ENCODE data around the gene FOXP1. TPM values are rescaled to one million over a fixed set of nuclear protein-coding genes. Genes with fewer than 3 reads are reported as not detected.

Gene FOXP1
- total RNA-seq, 1 donor from 2014 or later: 56.7 TPM

DNA sequence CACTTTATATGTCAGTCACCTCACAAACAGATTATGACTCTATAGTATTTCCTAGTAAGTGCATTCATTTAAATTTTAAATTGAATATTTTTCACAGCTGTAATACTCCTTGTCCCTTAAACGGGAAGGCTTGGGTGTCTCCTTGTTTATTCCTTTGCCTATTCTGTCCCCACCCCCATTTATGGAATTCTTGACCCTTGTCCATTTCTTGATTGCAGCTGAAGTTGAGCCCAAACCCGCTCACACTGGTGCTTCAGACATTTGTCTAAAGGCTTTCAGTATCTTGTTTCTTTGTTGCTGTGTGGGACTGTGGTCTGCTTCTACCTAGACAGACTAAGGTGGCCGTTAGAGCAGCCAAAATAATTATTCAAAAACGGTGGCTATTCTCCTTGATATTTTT, 449.7 kb downstream of the FOXP1 start:
- no peak for DNase-seq (ENCODE audit: low read depth in 2 of 2)

DNA sequence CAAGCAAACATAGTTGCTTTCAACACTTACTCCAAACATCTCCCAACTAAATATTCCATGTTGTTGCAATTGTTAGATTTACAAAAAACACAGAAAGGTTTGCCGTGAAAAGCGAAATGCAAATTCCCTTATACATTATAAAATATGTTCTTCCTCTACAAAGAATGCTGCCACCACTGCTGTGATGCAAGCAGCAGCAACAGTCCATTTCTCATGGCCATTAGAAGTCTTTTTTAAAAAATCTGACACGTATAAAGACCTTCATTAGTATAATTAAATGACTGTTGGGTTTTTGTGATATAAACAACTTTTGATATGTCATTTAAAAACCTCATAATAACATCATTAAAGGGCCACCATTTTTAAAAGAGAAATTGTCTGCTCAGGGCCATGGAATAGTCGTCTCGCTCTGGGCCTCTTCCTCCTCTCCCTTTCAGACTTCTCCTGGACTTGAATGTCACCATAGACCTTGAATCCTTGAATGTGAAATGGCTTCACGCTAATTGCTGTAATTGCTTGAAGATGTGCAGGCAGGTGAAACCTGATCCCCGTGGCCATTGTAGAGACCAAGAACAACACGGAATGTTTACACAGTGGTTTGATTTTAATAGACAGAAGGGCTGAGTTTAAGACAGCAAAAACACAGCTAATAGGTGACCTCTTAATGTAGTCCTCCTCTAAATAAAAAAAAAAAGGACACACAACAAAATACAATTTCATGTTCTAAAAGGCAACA, 450.4 kb downstream of the FOXP1 start:
- no peak for DNase-seq (ENCODE audit: low read depth in 2 of 2)

DNA sequence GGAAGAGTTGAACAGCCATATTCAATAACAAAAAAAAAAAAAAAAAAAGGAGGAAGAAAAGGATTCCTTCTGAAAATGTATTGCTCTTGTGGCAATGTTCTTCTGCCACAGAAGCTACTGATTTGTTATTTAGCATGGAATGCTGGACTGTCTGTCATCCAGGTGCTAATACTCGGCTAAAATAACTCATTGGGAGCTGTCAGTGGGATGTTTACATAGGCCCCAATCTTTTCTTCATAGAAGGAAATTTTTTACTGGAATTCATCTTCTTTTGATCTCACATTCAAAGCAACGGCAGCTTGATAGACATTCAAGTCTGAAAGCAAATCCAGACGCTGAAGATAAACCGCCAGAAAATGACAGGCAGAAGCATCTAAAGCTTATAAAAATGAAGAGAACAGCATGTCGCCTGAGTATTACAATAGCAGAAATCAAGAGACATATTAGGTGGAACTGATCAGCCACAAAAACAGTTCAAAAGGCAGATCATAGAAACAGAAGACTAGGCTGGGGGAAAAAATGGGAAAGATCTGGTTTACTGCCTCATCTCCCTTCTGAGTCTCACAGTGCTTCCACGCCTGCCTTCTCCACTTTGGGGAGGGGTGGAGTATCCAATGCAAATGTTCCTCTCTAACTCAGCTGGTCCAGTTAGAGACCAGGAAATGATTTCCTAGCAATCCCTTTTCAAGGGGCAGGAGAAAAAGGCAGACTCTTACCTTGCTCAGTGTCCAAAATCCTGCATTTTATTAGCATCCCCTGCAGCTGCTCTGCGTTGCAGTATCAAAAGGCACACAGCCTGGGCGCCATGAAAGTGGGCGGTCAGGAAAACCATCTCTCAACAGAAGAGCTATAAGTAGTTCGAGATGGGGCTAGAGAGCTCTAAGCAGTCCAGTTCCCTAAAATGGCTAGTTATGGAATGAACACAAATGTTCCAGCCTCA, 451.9 kb downstream of the FOXP1 start:
- DNase-seq (ENCODE audit: low read depth in 2 of 2): no peak

GRCh38 chr3:71130471-71131374, 452.8 kb downstream of the FOXP1 start:
- DNase-seq (ENCODE audit: low read depth in 2 of 2): peak; percentile 47 to 85

DNA sequence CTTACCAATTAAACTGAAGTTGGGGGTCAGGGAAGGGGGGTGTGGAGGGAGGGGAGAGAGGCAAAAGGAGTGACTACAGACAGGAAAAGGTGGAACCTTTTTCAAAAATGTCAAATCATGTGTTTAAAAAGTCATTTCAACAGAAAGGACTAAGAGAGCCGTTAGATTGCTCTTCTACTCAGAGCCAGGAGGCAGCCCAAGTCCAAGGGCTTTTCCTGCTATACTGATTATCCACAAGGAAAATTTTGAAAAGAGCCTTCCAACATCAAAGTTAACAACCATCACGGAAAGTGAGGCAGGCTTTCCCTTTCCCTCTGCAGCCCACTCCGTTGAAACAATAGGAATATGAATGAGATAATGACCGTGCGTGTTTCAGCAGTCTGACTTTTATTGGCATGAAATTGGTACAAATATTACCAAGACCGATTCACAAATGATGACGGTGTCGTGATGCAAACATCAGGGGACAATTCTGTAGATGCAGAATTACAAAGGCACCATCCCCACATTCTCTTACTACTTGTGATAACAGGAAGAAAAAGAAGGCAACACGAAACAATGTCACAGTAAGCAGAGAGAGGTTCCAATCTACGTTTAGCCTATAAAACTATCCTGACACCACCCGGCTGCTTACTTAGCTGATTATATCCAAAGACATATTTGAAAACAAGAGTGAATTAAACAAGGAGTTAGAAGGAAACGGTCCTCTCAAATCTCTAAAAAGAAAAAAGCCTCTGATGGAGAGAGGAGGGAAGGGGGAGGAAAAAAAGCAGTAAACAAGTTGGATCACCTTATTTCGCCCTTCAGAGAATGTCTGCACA, 453.7 kb downstream of the FOXP1 start:
- peak; percentile 87 to 90 for DNase-seq (ENCODE audit: low read depth in 2 of 2)

- peak; percentile 81 to 90 for DNase-seq (ENCODE audit: low read depth in 2 of 2)
These were observed 454.6 kb downstream of the FOXP1 start for GRCh38 chr3:71128961-71129360.

DNA sequence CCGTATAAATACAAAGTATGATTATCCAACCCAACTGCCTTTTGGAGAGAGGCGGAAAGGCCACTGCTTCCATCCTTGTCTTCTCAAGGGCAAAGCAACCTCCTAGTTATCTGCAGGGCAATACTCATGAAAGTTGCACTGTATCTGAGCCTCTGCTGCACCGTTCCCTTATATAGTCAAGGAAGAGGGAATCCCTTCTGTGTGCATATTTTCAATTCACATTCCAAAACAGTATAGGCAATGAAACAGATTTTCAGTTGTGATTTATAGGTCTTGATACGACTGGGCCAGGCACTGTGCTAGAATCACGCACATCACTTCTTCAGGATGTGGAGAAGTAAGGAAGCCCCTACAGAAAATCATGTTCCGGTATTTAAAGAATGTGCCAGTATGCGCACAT, 455.7 kb downstream of the FOXP1 start:
- DNase-seq (ENCODE audit: low read depth in 2 of 2): no peak

GRCh38 chr3:71127052-71127831, 456.3 kb downstream of the FOXP1 start:
- peak; percentile 43 to 80 for DNase-seq (ENCODE audit: low read depth in 2 of 2)

DNA sequence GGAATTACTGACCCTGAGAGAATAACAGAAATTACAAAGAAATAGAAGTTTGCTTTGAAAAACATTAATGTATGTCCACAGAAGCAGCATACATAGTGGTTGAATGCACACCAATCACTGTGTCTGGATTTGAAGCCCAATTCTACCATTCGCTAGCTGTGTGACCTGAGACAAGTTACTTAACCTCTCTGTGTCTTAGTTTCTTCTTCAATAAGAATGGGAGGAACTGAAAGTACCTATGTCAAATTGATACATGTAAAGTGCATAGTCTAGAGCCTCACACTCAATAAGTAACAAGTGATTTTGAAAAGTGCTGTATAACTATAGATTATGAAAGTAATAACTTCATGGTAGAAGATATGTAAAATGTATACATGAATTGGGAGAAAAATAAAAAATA, 457.8 kb downstream of the FOXP1 start:
- DNase-seq (ENCODE audit: low read depth in 2 of 2): no peak

GRCh38 chr3:71124048-71124447, 459.5 kb downstream of the FOXP1 start:
- no peak for DNase-seq (ENCODE audit: low read depth in 2 of 2)

DNA sequence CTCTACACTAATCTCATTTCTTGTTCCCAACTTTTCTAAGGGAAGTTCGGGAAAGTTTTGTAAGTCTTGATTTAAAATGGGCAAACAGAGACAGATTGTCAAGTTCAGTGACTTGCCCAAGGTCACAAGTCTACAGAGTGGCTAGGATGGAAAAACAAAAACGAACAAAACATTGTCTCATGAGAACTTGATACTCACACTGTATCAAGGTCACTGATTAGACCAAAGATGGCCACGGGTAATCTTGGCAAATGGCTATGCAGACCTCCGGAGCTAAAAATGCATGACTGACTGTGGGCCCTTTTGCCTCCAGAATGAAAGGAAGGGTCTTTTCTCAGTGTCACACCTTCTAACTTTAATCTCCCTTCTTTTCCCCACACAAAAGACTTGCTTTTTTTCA, 460.9 kb downstream of the FOXP1 start:
- DNase-seq (ENCODE audit: low read depth in 2 of 2): no peak

DNA sequence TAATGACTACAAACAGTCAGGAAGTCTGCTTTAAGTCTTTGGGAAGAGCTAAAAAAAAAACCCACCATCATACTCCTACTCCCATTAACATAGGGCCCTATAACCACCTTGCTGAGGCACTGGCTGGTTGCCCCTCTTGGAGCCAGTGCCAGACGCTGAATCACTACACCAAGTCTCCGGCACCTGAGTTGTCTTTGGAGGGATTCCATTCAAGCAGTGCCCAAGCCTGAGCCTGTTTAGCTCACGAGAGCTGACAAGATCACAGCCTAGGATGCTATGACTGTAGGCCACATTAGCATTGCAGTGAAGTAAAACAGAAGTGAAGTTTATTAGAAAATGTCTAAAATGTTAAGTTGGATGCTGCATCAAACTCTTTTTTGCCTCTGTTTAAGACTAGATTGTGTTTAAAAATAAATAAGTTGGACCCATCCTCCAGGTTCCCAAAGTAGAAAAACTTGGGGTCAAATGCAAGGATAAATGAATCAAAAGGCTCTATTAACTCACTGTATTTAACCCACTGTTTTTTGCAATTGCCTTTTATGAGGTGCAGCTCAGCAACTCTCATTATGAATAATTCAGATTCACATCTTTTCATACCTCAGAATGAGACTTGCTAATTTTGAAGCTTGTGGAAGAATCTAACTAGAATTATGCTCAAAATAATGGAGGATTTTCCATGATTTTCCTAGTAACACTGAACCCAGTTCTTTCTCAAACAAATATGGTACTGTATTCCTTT, 461.9 kb downstream of the FOXP1 start:
- DNase-seq (ENCODE audit: low read depth in 2 of 2): no peak

DNA sequence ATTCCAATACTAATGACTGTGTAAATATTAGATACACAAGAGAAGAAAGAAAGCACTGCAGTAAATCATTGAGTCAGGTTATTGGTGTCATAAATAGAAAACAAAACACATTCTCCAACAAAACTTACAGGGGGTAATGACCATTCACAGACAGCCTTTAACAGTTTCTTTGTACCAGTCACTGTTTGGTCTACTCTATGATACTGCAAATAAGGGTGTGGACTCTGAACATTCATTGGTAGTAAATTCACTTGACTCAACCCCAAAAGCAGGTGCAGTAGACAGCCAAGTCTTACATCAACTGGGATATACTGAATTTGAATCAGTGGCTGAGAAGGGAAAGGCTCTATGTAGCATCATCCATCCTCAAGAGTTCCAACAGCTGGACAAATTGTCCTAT, 463.5 kb downstream of the FOXP1 start:
- DNase-seq (ENCODE audit: low read depth in 2 of 2): no peak

GRCh38 chr3:71119171-71119570, 464.4 kb downstream of the FOXP1 start:
- DNase-seq (ENCODE audit: low read depth in 2 of 2): peak in 1 of 2 donors; percentile 36

- DNase-seq (ENCODE audit: low read depth in 2 of 2): no peak
These were observed 465.1 kb downstream of the FOXP1 start for GRCh38 chr3:71118436-71118835.

DNA sequence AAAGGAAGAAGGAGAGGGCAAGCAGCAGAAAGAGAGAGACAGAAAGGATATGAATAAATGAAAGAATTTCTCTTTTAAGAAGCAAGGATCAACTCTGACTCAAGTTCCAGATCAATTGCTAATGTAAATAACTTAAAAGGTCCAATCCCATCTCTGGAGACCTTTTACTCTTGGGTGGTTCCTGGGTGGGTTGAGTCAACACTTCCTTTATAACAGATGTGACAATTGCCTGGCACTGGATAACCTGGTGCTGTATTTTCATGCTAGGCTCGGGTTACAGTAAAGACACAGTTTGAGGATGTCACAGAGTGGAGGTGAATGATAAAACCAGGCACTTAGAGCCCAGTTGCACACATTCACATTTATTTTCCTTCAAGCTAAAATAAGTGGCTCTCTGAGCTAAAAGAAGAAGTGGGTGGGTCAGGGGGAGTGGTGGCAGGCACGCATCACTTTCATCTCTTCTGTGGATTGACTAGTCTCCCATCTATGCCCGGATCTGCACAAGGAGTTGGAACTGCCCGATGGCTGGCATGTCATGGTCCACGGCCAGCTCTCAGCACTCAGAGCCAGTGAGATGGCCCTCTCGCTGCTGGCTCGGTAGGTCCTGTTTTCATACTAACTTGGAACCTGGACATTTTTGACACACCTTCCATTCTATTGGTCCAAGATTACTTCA, 465.8 kb downstream of the FOXP1 start:
- no peak for DNase-seq (ENCODE audit: low read depth in 2 of 2)

GRCh38 chr3:71114610-71115009, 468.9 kb downstream of the FOXP1 start:
- DNase-seq (ENCODE audit: low read depth in 2 of 2): no peak

DNA sequence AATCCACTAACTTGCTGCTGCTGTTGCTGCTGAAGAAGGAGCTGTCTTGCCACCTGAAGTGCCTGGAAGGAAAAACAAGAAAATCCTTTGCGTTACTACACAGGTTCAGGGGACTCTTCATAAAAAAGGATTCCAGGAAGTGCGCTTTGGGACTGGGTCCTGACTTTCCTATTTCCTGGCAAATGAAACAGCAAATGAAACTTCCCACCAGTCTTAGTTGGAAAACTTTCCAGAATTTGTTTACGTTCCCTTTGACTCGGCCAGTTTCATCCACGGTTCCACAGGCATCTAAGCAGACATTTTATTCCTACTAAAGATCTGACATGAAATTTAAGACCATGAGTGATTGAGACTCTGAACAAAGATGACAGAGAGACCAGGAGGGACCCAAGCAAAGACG, 471.0 kb downstream of the FOXP1 start:
- peak; percentile 80 to 90 for DNase-seq (ENCODE audit: low read depth in 2 of 2)
